Keratinocyte (primary cell): ENCODE data around the gene HOXC4. TPM values are rescaled to one million over a fixed set of nuclear protein-coding genes. Genes with fewer than 3 reads are reported as not detected.
A peak's percentile ranks its signal among the peaks of the same experiment; 100 is the strongest.

Experiments used
- DNase-seq: peaks from one replicate; pipeline ENCODE4 v3.0.0-alpha.2; 2011; ENCODE audit warnings: low read depth, missing footprints, low spot score
- FAIRE-seq: peaks from 2 replicates; lab custom pipeline; 2011; peaks lifted over from hg19 to GRCh38; lab: Jason Lieb, UNC
- H2AFZ ChIP-seq: 2 replicates; pipeline ENCODE4 v1.6.0; 2012; ENCODE audit warnings: low read length, control low read depth, inconsistent platforms; ENCODE audit not compliant: control insufficient read depth
- H3K27ac ChIP-seq: 2 replicates; pipeline ENCODE4 v1.5.1; 2011; ENCODE audit warnings: low read length; ENCODE audit not compliant: control insufficient read depth, insufficient read depth
- H3K27me3 ChIP-seq: 3 replicates; pipeline ENCODE4 v1.6.0; 2011; ENCODE audit warnings: low read length; ENCODE audit not compliant: control insufficient read depth, insufficient read depth; ENCODE audit errors: extremely low read depth
- H3K36me3 ChIP-seq, 2 experiments: 2 replicates in 1 of 2; 3 replicates in 1 of 2; pipeline ENCODE4 v1.5.1; 2011; ENCODE audit warnings: low read length in 2 of 2, mild to moderate bottlenecking in 1 of 2; ENCODE audit not compliant: control insufficient read depth in 2 of 2, insufficient read depth in 2 of 2; ENCODE audit errors: extremely low read depth in 1 of 2
- H3K4me1 ChIP-seq: 3 replicates; pipeline ENCODE4 v1.5.1; 2011; ENCODE audit warnings: low read length; ENCODE audit not compliant: control insufficient read depth, insufficient read depth; ENCODE audit errors: extremely low read depth
- H3K4me2 ChIP-seq: 3 replicates; pipeline ENCODE4 v1.6.0; 2011; ENCODE audit warnings: low read depth, low read length; ENCODE audit not compliant: control insufficient read depth, insufficient read depth; ENCODE audit errors: extremely low read depth
- H3K4me3 ChIP-seq, 3 experiments: fragments of 200-600 bp in 1 of 3; sonication (generic) in 1 of 3; 2 replicates in 2 of 3; 3 replicates in 1 of 3; pipeline ENCODE4 v1.5.1; 2011 to 2016; ENCODE audit warnings: low read length in 3 of 3, mild to moderate bottlenecking in 3 of 3, control low read depth in 2 of 3, inconsistent platforms in 1 of 3, low read depth in 1 of 3, mixed read lengths in 1 of 3, mixed run types in 1 of 3, moderate library complexity in 1 of 3; ENCODE audit not compliant: control insufficient read depth in 2 of 3, insufficient read depth in 2 of 3; ENCODE audit errors: extremely low read depth in 1 of 3
- H3K79me2 ChIP-seq: 2 replicates; pipeline ENCODE4 v1.6.0; 2012; ENCODE audit warnings: low read length; ENCODE audit not compliant: control insufficient read depth, insufficient read depth
- H3K9ac ChIP-seq: 3 replicates; pipeline ENCODE4 v1.6.0; 2011; ENCODE audit warnings: low read length; ENCODE audit not compliant: control insufficient read depth, insufficient read depth; ENCODE audit errors: extremely low read depth
- H3K9me1 ChIP-seq: 3 replicates; pipeline ENCODE4 v1.6.0; 2011; ENCODE audit warnings: low read length; ENCODE audit not compliant: control insufficient read depth, insufficient read depth; ENCODE audit errors: extremely low read depth
- H3K9me3 ChIP-seq: 2 replicates; pipeline ENCODE4 v1.5.1; 2012; ENCODE audit warnings: low read depth, low read length; ENCODE audit not compliant: control insufficient read depth
- H4K20me1 ChIP-seq: 3 replicates; pipeline ENCODE4 v1.6.0; 2011; ENCODE audit warnings: low read length; ENCODE audit not compliant: control insufficient read depth, insufficient read depth; ENCODE audit errors: extremely low read depth
- EZH2 ChIP-seq: IDR thresholded peaks from one replicate; pipeline ENCODE4 v1.6.1; 2012; ENCODE audit warnings: inconsistent platforms, mild to moderate bottlenecking, low read length, moderate library complexity
- dilution Hi-C: fragments of 300-500 bp; cut with MboI; formaldehyde crosslinking; loops from one replicate; pipeline ENCODE4 v1.7.0; 2020; ENCODE audit warnings: low sequenced_read_pairs; ENCODE audit not compliant: extremely low pct_ligation_motif_present
- polyA plus RNA-seq, 5 experiments: library from polyadenylated mRNA; depleted of rRNA in 3 of 5; stranded (reverse) in 3 of 5; stranded (forward) in 1 of 5; unstranded in 1 of 5; fragments of >200 nt; gene quantifications; 1 replicate in 1 of 5; 2 replicates in 3 of 5; 3 replicates in 1 of 5; pipeline versions ENCODE4 v1.2.1 to v1.2.3, GENCODE V29; 2011 to 2012; ENCODE audit warnings: missing spikeins in 2 of 5, low read depth in 1 of 5, low replicate concordance in 1 of 5
- TF ChIP-seq, protein P1 (sequence below), 3 experiments: IDR thresholded peaks in 1 of 3; conservative IDR thresholded peaks in 1 of 3; optimal IDR thresholded peaks in 1 of 3; 2 replicates in 2 of 3; 3 replicates in 1 of 3; pipeline versions ENCODE3 to v1.5.1; 2011; ENCODE audit warnings: low read length in 3 of 3, mild to moderate bottlenecking in 3 of 3, moderate library complexity in 2 of 3, control low read depth in 1 of 3, inconsistent platforms in 1 of 3; ENCODE audit not compliant: insufficient read depth in 2 of 3; ENCODE audit errors: extremely low read depth in 1 of 3

HOXC4 gene
- polyA plus RNA-seq, 1 donor (not counting 4 experiments of a cell fraction or from before 2014, with no cell fraction given) = 1.8 TPM

GRCh38 chr12:54037360-54038283 is 16.0 kb upstream of the HOXC4 start:
- no peaks in the 10 kb centered on the region for H4K20me1 ChIP-seq
- H3K4me3 ChIP-seq = no peak overlapping the region

GRCh38 chr12:54038284-54038870 is 15.3 kb upstream of the HOXC4 start:
- Histone ChIP-seq H3K9me1 (no peaks in the 10 kb centered on the region), H3K79me2 (no peaks in the 10 kb centered on the region), H2AFZ (no peak overlapping the region), H3K9me3 (no peaks in the 10 kb centered on the region), H3K4me1 (peaks cover 35% of the 10 kb centered on the region), H3K9ac (no peak overlapping the region), H3K4me3 (no peak overlapping the region), H3K27me3 (peaks cover 3% of the 10 kb centered on the region), H3K4me2 (no peak overlapping the region), H3K27ac (no peak overlapping the region), H3K36me3 (no peaks in the 10 kb centered on the region), H4K20me1 (no peaks in the 10 kb centered on the region)
- dilution Hi-C loops = no loop called here
- FAIRE-seq (no peak), DNase-seq (no peak)
- TF ChIP-seq, protein P1, sequence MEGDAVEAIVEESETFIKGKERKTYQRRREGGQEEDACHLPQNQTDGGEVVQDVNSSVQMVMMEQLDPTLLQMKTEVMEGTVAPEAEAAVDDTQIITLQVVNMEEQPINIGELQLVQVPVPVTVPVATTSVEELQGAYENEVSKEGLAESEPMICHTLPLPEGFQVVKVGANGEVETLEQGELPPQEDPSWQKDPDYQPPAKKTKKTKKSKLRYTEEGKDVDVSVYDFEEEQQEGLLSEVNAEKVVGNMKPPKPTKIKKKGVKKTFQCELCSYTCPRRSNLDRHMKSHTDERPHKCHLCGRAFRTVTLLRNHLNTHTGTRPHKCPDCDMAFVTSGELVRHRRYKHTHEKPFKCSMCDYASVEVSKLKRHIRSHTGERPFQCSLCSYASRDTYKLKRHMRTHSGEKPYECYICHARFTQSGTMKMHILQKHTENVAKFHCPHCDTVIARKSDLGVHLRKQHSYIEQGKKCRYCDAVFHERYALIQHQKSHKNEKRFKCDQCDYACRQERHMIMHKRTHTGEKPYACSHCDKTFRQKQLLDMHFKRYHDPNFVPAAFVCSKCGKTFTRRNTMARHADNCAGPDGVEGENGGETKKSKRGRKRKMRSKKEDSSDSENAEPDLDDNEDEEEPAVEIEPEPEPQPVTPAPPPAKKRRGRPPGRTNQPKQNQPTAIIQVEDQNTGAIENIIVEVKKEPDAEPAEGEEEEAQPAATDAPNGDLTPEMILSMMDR (optimal IDR thresholded peaks at IDR 0.05 in 1 of 3, IDR thresholded peaks at IDR 0.05 in 1 of 3, conservative IDR thresholded peaks at IDR 0.05 in 1 of 3; ENCODE audit: extremely low read depth in 1 of 3, insufficient read depth in 2 of 3, low read length in 3 of 3) = no peak
- TF ChIP-seq EZH2 = no peak

More at GRCh38 chr12:54037360-54038283, 16.0 kb upstream of the HOXC4 start:
- no peaks in the 10 kb centered on the region for H3K9me1 ChIP-seq
- H3K79me2 ChIP-seq = no peaks in the 10 kb centered on the region
- no peaks in the 10 kb centered on the region for H3K9me3 ChIP-seq
- H3K4me2 ChIP-seq = peak overlapping the region; percentile 44
- no peak for DNase-seq
- no peak for FAIRE-seq
- dilution Hi-C loops = no loop called here
- H2AFZ ChIP-seq = no peak overlapping the region
- peaks cover 39% of the 10 kb centered on the region for H3K4me1 ChIP-seq
- TF ChIP-seq EZH2 = no peak
- TF ChIP-seq, protein P1 (optimal IDR thresholded peaks at IDR 0.05 in 1 of 3, IDR thresholded peaks at IDR 0.05 in 1 of 3, conservative IDR thresholded peaks at IDR 0.05 in 1 of 3; ENCODE audit: extremely low read depth in 1 of 3, insufficient read depth in 2 of 3, low read length in 3 of 3) = no peak
- H3K36me3 ChIP-seq = no peaks in the 10 kb centered on the region
- peaks cover 3% of the 10 kb centered on the region for H3K27me3 ChIP-seq
- H3K27ac ChIP-seq = no peak overlapping the region
- no peak overlapping the region for H3K9ac ChIP-seq
